ENCODE data around the gene SLC44A3. TPM values are rescaled to one million over a fixed set of nuclear protein-coding genes. Genes with fewer than 3 reads are reported as not detected.

The SLC44A3 gene
- total and polyA plus RNA-seq, 2 of the 13 experiments (the other 11 are each of a cell fraction or from before 2014, with no cell fraction given): 6.8 to 14.1 TPM

- TF ChIP-seq TCF7 (IDR thresholded peaks at IDR 0.05; ENCODE audit: low read depth) (peak; percentile 49), AGO1 (IDR thresholded peaks at IDR 0.05; ENCODE audit: low read depth, low read length, poor library complexity, severe bottlenecking) (no peak), ZFP37 (CRISPR knock-in tag; IDR thresholded peaks at IDR 0.05; ENCODE audit: borderline replicate concordance) (no peak), ZNF563 (CRISPR knock-in tag; IDR thresholded peaks at IDR 0.05) (no peak), ZBTB43 (CRISPR knock-in tag; conservative IDR thresholded peaks at IDR 0.05) (peak; percentile 74; the same call in 1 of the 2 replicates), FOXA3 (CRISPR knock-in tag; IDR thresholded peaks at IDR 0.05) (0 out of 2 replicates have a peak, but pooled peaks have one; percentile 28), BCL6 (CRISPR knock-in tag; IDR thresholded peaks at IDR 0.05) (peak; percentile 83), NCOR1 (IDR thresholded peaks at IDR 0.05; ENCODE audit: borderline replicate concordance, low read length) (peak; percentile 25; the same call in 1 of the 2 replicates), ZNF691 (CRISPR knock-in tag; IDR thresholded peaks at IDR 0.05; ENCODE audit: borderline replicate concordance, low read depth) (no peak), ZNF883 (CRISPR knock-in tag; IDR thresholded peaks at IDR 0.05; ENCODE audit: not compliant biosample characterization) (no peak), NONO (IDR thresholded peaks at IDR 0.05) (no peak), NONO (CRISPR knock-in tag; conservative IDR thresholded peaks at IDR 0.05) (no peak), SOX13 (IDR thresholded peaks at IDR 0.05) (no peak), SOX13 (CRISPR knock-in tag; conservative IDR thresholded peaks at IDR 0.05 in 1 of 2, IDR thresholded peaks at IDR 0.05 in 1 of 2) (peak in 1 of 2 experiments; percentile 7; a peak in 1 of 4 replicates), ARID5B (CRISPR knock-in tag; IDR thresholded peaks at IDR 0.05) (peak; percentile 8; the same call in 1 of the 2 replicates), RARA (CRISPR knock-in tag; IDR thresholded peaks at IDR 0.05) (peak; percentile 14; the same call in 1 of the 2 replicates)
- no peaks in the 10 kb centered on the region for H3K79me2 ChIP-seq (ENCODE audit: insufficient read depth, low read length)
- ATAC-seq (no peak), DNase-seq (ENCODE audit: low spot score) (peak; percentile 48), FAIRE-seq (no peak)
- no peaks in the 10 kb centered on the region for H4K20me1 ChIP-seq (ENCODE audit: insufficient read depth, low read length)
- no peak overlapping the region for H2AFZ ChIP-seq (ENCODE audit: low read length)
- BruUV-seq (replicated peaks): no TSS peak
- no peak overlapping the region for H3K27ac ChIP-seq (ENCODE audit: extremely low read length, insufficient read depth, low read length)
- intact Hi-C loops (cut with micrococcal nuclease; ENCODE audit: unreplicated experiment) (no loop called here), in situ Hi-C loops (cut with HindIII; ENCODE audit: extremely low pct_ligation_motif_present, low pct_unique_long_range_greater_than_20kb) (no loop called here)
- WGBS (ENCODE audit: low lambda C conversion rate): 70% methylated on average over 3 of the region's 3 CpGs
- ChIA-PET CTCF (ENCODE audit: low intra/inter-chr PET ratio, low total read pairs) (no interaction called here), POLR2A (no interaction called here)
- H3K4me3 ChIP-seq (replicated peaks in 1 of 3; ENCODE audit: insufficient read depth in 1 of 3, low read depth in 2 of 3, low read length in 3 of 3): no peak overlapping the region
- H3K9ac ChIP-seq (ENCODE audit: insufficient read depth, low read depth, low read length): no peak overlapping the region
- peaks cover 89% of the 10 kb centered on the region for H3K4me1 ChIP-seq (ENCODE audit: insufficient read depth, low read length)
- no peaks in the 10 kb centered on the region for H3K27me3 ChIP-seq (ENCODE audit: control insufficient read depth in 1 of 2, insufficient read depth in 2 of 2, low read length in 2 of 2)
- no peaks in the 10 kb centered on the region for H3K36me3 ChIP-seq (replicated peaks in 1 of 2; ENCODE audit: control insufficient read depth in 1 of 2, insufficient read depth in 2 of 2, low read length in 2 of 2)
- H3K4me2 ChIP-seq (ENCODE audit: low read depth, low read length): no peak overlapping the region
- no peaks in the 10 kb centered on the region for H3K9me3 ChIP-seq (ENCODE audit: low read length)
Observed at GRCh38 chr1:94798054-94798453, 22.1 kb upstream of the SLC44A3 start.

Data from HepG2 (cell line).